Activated CD8-positive, alpha-beta memory T cell treated with anti-CD3 and anti-CD28 coated beads for 48 hours (primary cell): Measurements from ENCODE around the gene NRCAM.

Experiments
- DNase-seq, 3 experiments: peaks; one replicate each; pipeline ENCODE4 v3.0.0-alpha.2; 2020; ENCODE audit warnings: low read depth in 2 of 3, low spot score in 2 of 3

The NRCAM gene

GRCh38 chr7:108425714-108426275 is 30.4 kb downstream of the NRCAM start:
- no peak for DNase-seq

- DNase-seq = no peak
Measured at GRCh38 chr7:108424013-108424412, 32.2 kb downstream of the NRCAM start.

- no peak for DNase-seq
Measured at GRCh38 chr7:108423089-108423989, 32.9 kb downstream of the NRCAM start.

- no peak for DNase-seq
Measured at GRCh38 chr7:108421720-108422331, 34.4 kb downstream of the NRCAM start.

- DNase-seq = no peak
Measured at GRCh38 chr7:108419961-108420908, 36.0 kb downstream of the NRCAM start.

GRCh38 chr7:108418946-108419345 is 37.3 kb downstream of the NRCAM start:
- no peak for DNase-seq

GRCh38 chr7:108417926-108418325 is 38.3 kb downstream of the NRCAM start:
- no peak for DNase-seq

GRCh38 chr7:108417144-108417543 is 39.1 kb downstream of the NRCAM start:
- no peak for DNase-seq

GRCh38 chr7:108415821-108416536 is 40.3 kb downstream of the NRCAM start:
- no peak for DNase-seq

GRCh38 chr7:108415084-108415483 is 41.2 kb downstream of the NRCAM start:
- DNase-seq = no peak

- no peak for DNase-seq
Measured at GRCh38 chr7:108413782-108414492, 42.3 kb downstream of the NRCAM start.

GRCh38 chr7:108413337-108413736 is 42.9 kb downstream of the NRCAM start:
- DNase-seq = no peak

- no peak for DNase-seq
Measured at GRCh38 chr7:108409146-108409545, 47.1 kb downstream of the NRCAM start.

- no peak for DNase-seq
Measured at GRCh38 chr7:108408296-108408991, 47.8 kb downstream of the NRCAM start.

- DNase-seq = no peak
Measured at GRCh38 chr7:108407676-108408075, 48.6 kb downstream of the NRCAM start.

GRCh38 chr7:108406222-108406890 is 49.9 kb downstream of the NRCAM start:
- no peak for DNase-seq

GRCh38 chr7:108404509-108405420 is 51.5 kb downstream of the NRCAM start:
- DNase-seq = no peak
